ENCODE results near the gene ACBD6. TPM values are rescaled to one million over a fixed set of nuclear protein-coding genes. Genes with fewer than 3 reads are reported as not detected.

Gene ACBD6
- total RNA-seq, 1 experiment from 2014 or later, result 73.6 TPM

DNA sequence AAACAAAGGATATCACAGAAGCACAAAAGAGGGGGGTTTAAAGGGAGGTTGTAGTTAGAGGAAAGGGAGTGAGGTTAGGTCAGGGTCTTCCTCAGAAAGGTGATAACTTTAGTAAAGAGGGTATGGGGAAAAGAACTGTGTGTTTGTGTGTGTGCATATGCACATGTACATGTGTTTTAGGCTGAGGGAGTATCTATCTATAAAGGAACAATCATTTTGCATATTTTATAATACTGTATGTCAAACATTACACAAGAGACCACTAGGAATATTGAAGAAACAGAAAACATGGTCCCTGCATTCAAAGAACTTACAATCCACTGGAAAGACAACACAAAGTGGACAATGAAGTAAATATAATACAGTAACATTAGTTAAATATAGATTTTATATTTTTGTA lies 132.2 kb downstream of the ACBD6 start:
- Mint-ChIP-seq H3K4me1 (ENCODE audit: low read depth, unreplicated experiment) (peaks cover 41% of the 10 kb centered on the region), H3K36me3 (ENCODE audit: insufficient read depth, unreplicated experiment) (no peaks in the 10 kb centered on the region), H3K27ac (ENCODE audit: unreplicated experiment) (no peak overlapping the region), H3K27me3 (ENCODE audit: unreplicated experiment) (no peaks in the 10 kb centered on the region), H3K9me3 (ENCODE audit: low read depth, unreplicated experiment) (no peaks in the 10 kb centered on the region), H3K4me3 (ENCODE audit: low read depth, unreplicated experiment) (no peak overlapping the region)
- TF ChIP-seq, protein P1, sequence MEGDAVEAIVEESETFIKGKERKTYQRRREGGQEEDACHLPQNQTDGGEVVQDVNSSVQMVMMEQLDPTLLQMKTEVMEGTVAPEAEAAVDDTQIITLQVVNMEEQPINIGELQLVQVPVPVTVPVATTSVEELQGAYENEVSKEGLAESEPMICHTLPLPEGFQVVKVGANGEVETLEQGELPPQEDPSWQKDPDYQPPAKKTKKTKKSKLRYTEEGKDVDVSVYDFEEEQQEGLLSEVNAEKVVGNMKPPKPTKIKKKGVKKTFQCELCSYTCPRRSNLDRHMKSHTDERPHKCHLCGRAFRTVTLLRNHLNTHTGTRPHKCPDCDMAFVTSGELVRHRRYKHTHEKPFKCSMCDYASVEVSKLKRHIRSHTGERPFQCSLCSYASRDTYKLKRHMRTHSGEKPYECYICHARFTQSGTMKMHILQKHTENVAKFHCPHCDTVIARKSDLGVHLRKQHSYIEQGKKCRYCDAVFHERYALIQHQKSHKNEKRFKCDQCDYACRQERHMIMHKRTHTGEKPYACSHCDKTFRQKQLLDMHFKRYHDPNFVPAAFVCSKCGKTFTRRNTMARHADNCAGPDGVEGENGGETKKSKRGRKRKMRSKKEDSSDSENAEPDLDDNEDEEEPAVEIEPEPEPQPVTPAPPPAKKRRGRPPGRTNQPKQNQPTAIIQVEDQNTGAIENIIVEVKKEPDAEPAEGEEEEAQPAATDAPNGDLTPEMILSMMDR (IDR thresholded peaks at IDR 0.05; ENCODE audit: unreplicated experiment), result no peak
- DNase-seq, result no peak
- CTCF ChIA-PET, result no interaction called here
- BruUV-seq (replicated peaks), result no TSS peak
- intact Hi-C loops (cut with micrococcal nuclease; ENCODE audit: unreplicated experiment), result no loop called here

DNA sequence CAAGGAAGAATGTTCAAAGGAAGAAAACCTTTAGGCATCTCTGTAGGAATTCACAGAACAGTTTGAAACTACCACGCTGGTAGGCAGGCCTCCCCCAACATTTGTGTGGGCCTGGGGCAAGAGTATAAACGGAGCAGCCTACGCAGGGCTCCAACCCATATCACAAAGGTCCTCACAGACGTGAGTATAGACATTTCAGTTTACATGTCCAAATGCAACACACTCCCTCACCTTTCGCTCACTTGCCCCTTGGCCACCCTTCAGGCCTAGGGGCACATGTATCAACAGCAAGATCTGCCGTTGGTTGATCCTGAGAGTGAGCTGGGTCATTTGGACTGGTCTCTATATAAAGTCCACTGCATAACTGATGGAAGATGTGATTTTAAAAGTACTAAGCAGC lies 133.3 kb downstream of the ACBD6 start:
- CTCF ChIA-PET, result no interaction called here
- H3K27ac Mint-ChIP-seq (ENCODE audit: unreplicated experiment), result no peak overlapping the region
- H3K9me3 Mint-ChIP-seq (ENCODE audit: low read depth, unreplicated experiment), result no peaks in the 10 kb centered on the region
- peaks cover 36% of the 10 kb centered on the region for H3K4me1 Mint-ChIP-seq (ENCODE audit: low read depth, unreplicated experiment)
- intact Hi-C loops (cut with micrococcal nuclease; ENCODE audit: unreplicated experiment), result no loop called here
- no peak for DNase-seq
- TF ChIP-seq, protein P1 (IDR thresholded peaks at IDR 0.05; ENCODE audit: unreplicated experiment), result no peak
- no TSS peak for BruUV-seq (replicated peaks)
- no peak overlapping the region for H3K4me3 Mint-ChIP-seq (ENCODE audit: low read depth, unreplicated experiment)
- H3K36me3 Mint-ChIP-seq (ENCODE audit: insufficient read depth, unreplicated experiment), result peaks cover 6% of the 10 kb centered on the region
- no peaks in the 10 kb centered on the region for H3K27me3 Mint-ChIP-seq (ENCODE audit: unreplicated experiment)

DNA sequence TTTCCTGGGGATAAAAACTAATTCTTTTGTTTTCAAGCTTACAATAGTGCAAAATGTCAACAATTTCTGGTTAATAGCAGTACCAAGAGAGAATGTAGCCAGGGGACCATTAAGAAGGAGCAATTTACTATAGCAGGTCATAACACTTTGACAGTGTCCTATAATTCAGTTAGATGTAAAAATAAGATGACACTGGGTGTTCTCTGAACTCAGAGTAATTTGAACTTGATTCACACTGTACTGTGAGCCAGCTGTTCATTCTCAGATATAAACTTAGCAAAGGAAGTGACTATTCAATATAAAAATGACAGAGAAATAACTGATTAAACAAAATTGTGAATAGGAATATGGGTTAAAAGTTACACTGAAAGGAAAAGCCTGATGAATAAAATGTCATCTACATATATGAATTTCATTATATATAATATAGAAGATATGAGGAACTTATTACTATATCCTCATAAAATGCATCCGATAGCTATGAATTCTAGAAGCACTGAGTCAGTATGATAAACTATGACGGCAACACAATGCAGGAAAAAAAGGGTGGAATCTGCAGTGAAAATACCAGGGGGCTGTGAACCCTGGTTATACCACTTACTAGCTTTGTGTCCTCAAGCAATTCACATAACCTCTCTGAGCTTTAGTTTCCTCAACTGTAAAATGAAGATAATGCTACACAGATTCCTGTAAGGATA lies 135.9 kb downstream of the ACBD6 start:
- Mint-ChIP-seq H3K27ac (ENCODE audit: unreplicated experiment) (no peak overlapping the region), H3K36me3 (ENCODE audit: insufficient read depth, unreplicated experiment) (peaks cover 7% of the 10 kb centered on the region), H3K4me1 (ENCODE audit: low read depth, unreplicated experiment) (peaks cover 17% of the 10 kb centered on the region), H3K9me3 (ENCODE audit: low read depth, unreplicated experiment) (no peaks in the 10 kb centered on the region), H3K27me3 (ENCODE audit: unreplicated experiment) (no peaks in the 10 kb centered on the region), H3K4me3 (ENCODE audit: low read depth, unreplicated experiment) (no peak overlapping the region)
- no TSS peak for BruUV-seq (replicated peaks)
- CTCF ChIA-PET, result interaction anchor here (2.7 kb wide), 1 partner anchor 12 kb away, joined by 16 read pairs; no protein-coding TSS in a partner anchor
- TF ChIP-seq, protein P1 (IDR thresholded peaks at IDR 0.05; ENCODE audit: unreplicated experiment), result no peak
- DNase-seq, result no peak
- intact Hi-C loops (cut with micrococcal nuclease; ENCODE audit: unreplicated experiment), result no loop called here

DNA sequence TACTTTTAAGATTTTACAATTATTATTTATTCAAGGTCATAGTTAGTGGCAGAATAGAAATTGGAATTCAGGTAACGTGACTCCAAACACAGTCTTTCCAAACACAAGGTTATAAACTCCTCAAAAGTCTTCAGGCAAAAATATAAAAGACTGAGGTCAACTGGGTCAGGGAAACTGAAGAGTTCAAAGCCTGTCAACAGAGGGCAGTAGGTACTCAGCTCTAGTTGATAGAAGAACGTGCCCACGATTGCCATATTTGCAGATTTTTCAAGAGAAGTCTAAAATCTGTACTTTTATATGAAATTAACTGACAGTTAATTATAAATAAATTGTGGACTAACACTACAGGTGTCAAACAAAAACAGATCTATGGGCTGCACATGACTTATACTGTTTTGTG lies 137.3 kb downstream of the ACBD6 start:
- Mint-ChIP-seq H3K4me1 (ENCODE audit: low read depth, unreplicated experiment) (peaks cover 12% of the 10 kb centered on the region), H3K27ac (ENCODE audit: unreplicated experiment) (no peak overlapping the region)
- intact Hi-C loops (cut with micrococcal nuclease; ENCODE audit: unreplicated experiment), result loop anchor here (2.0 kb wide), 3 partner anchors 34 to 114 kb away; no protein-coding TSS in a partner anchor

More for the DNA sequence above, 137.3 kb downstream of the ACBD6 start:
- peaks cover 7% of the 10 kb centered on the region for H3K36me3 Mint-ChIP-seq (ENCODE audit: insufficient read depth, unreplicated experiment)
- peak; percentile 20 for DNase-seq
- CTCF ChIA-PET, result interaction anchor here (0.9 to 1.8 kb wide), 2 partner anchors 8 to 51 kb away, joined by 4 to 7 read pairs; no protein-coding TSS in a partner anchor
- H3K27me3 Mint-ChIP-seq (ENCODE audit: unreplicated experiment), result no peaks in the 10 kb centered on the region
- no TSS peak for BruUV-seq (replicated peaks)
- no peaks in the 10 kb centered on the region for H3K9me3 Mint-ChIP-seq (ENCODE audit: low read depth, unreplicated experiment)
- TF ChIP-seq, protein P1 (IDR thresholded peaks at IDR 0.05; ENCODE audit: unreplicated experiment), result no peak
- H3K4me3 Mint-ChIP-seq (ENCODE audit: low read depth, unreplicated experiment), result no peak overlapping the region
